IPS-11a (cell line): ENCODE results near the gene GIN1.

Experiments
- H3K4me3 ChIP-seq: one replicate; pipeline ENCODE4 v1.5.1; 2013; ENCODE audit warnings: low read depth, low read length, control low read depth

Gene GIN1

GRCh38 chr5:103037673-103038455 is 82.1 kb downstream of the GIN1 start:
- no peak overlapping the region for H3K4me3 ChIP-seq

- H3K4me3 ChIP-seq = no peak overlapping the region
Observed at GRCh38 chr5:103036601-103037000, 83.3 kb downstream of the GIN1 start.
